Measurements from ENCODE around the gene DBN1. TPM values are rescaled to one million over a fixed set of nuclear protein-coding genes. Genes with fewer than 3 reads are reported as not detected.

DBN1 gene
- polyA plus RNA-seq, 1 donor = 233 TPM

Other genes starting within 250 kb of the DBN1 start
- gene RAB24, start 169.9 kb downstream of the DBN1 start, polyA plus RNA-seq (ENCODE audit: insufficient read length) = 27.1 TPM
- gene PRELID1, start 169.8 kb downstream of the DBN1 start, polyA plus RNA-seq (ENCODE audit: insufficient read length) = 73.8 TPM
- gene MXD3, start 161.7 kb downstream of the DBN1 start, polyA plus RNA-seq (ENCODE audit: insufficient read length) = 19.0 TPM
- 65.7 TPM for gene LMAN2, start 122.0 kb downstream of the DBN1 start, polyA plus RNA-seq (ENCODE audit: insufficient read length)
- 17.4 TPM for gene RGS14, start 115.7 kb downstream of the DBN1 start, polyA plus RNA-seq (ENCODE audit: insufficient read length)
- gene SLC34A1, start 89.2 kb downstream of the DBN1 start, polyA plus RNA-seq (ENCODE audit: insufficient read length) = not detected
- not detected for gene PFN3, start 73.0 kb downstream of the DBN1 start, polyA plus RNA-seq (ENCODE audit: insufficient read length)
- gene F12, start 64.1 kb downstream of the DBN1 start, polyA plus RNA-seq (ENCODE audit: insufficient read length) = 0.52 TPM
- 16.5 TPM for gene GRK6, start 47.0 kb downstream of the DBN1 start, polyA plus RNA-seq (ENCODE audit: insufficient read length)
- gene PRR7, start 26.8 kb downstream of the DBN1 start, polyA plus RNA-seq (ENCODE audit: insufficient read length) = 0.44 TPM
- 359 TPM for gene PDLIM7, start 24.0 kb upstream of the DBN1 start, polyA plus RNA-seq (ENCODE audit: insufficient read length)
- gene DOK3, start 36.2 kb upstream of the DBN1 start, polyA plus RNA-seq (ENCODE audit: insufficient read length) = 6.3 TPM
- gene DDX41, start 43.3 kb upstream of the DBN1 start, polyA plus RNA-seq (ENCODE audit: insufficient read length) = 46.9 TPM
- 49.7 TPM for gene FAM193B, start 80.9 kb upstream of the DBN1 start, polyA plus RNA-seq (ENCODE audit: insufficient read length)
- gene TMED9, start 118.6 kb upstream of the DBN1 start, polyA plus RNA-seq (ENCODE audit: insufficient read length) = 111 TPM
- 17.8 TPM for gene B4GALT7, start 126.5 kb upstream of the DBN1 start, polyA plus RNA-seq (ENCODE audit: insufficient read length)